Occipital lobe (tissue), 2 donors: ENCODE measurements around the gene SERPINB10. TPM values are rescaled to one million over a fixed set of nuclear protein-coding genes. Genes with fewer than 3 reads are reported as not detected.

ENCODE experiments used
- DNase-seq: peaks from one replicate; lab custom pipeline; 2025; lab: John Stamatoyannopoulos, UW
- total RNA-seq: library from RNA; depleted of rRNA; stranded (reverse); fragments of >200 nt; gene quantifications from one replicate; pipeline ENCODE4 v1.2.3, GENCODE V29; 2014

SERPINB10 gene
- total RNA-seq, 1 donor from 2014 or later = not detected

DNA sequence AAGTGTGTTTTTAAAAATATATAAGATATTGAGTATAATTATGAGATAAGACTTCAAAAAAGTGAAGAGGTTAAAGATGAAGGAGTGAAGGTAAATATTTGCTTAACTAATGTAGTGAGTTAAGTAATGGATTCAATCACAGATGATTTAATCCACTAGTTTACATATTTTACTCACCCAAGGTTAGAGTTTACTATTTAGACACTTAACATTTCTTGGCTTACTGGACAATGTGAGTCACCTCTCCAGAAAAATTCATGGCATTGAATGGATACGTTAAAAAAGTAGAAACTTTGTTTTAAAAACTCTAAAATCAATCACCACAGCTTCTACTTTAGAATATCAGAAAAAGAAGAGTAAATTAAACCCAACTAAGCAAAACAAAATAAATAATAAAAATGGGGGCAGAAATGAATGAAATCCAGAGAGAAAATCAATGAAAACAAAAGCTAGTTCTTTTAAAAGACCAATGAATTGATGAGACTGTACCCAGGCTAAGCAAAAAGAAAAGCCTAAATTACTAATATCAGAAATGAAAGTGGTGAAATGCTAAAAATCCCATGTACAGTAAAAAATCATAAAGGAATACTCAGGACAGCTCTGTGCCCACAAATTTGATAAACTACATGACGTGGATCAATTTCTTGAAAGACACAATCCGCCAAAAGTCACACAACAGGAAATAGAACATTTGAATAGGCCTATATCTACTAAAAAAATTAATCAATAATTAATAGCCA lies 39.5 kb downstream of the SERPINB10 start:
- DNase-seq = no peak

DNA sequence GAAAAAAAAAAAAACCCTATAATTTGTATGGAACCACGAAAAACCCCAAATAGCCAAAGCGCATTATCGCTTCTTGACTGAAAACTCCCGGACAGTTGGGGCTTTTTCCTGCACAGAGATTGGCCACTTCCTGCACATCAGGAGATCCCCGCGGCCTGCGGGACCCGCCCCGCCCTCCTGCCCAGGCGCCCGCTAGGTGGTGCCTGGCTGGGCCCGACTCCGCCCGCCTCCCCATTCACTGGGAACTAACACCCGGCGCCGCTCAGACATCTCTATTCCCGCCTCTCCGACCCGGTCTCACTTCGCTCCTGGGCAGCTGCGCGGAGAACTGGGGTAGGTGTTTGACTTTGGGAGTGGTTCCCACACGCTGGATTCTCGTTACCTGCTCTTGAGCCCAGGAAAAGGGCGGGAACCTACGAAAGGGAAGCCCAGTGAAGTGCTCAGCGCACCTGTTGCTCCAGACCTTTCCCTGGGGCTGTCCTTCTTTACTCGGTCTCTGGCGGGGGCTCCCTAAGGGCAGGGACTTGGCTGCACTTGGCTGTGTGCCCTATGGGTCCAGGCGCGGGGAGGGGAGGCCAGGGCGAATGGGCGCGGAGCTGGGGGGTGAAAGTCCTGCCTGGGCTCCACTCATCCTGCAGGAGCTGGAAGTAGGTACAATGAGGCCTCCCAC lies 41.4 kb downstream of the SERPINB10 start, which contains the start of gene HMSD:
Gene HMSD, plus strand, starts transcription at position 234 of the 670 bp plus-strand sequence. CDS start 4,155 bp downstream, outside the sequence.
- no peak for DNase-seq

DNA sequence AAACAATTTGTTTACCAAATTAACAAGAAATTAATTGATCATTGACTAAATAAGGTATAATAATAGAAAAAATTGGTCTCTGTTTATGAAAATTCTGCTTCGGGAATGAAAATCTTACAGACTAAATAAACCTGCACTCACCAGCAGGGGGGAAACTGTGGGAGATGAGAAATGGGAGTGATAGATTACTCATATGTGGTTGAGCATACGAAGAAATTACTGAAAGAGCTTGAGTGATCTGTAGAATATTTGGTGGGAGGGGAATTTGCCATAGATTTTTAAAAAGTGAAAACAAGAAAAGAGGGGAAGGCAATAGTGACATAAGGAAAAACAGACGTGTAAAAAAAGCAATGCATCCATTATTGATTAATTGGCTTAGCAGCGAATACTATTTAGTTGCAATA lies 43.5 kb downstream of the SERPINB10 start:
- DNase-seq = no peak

DNA sequence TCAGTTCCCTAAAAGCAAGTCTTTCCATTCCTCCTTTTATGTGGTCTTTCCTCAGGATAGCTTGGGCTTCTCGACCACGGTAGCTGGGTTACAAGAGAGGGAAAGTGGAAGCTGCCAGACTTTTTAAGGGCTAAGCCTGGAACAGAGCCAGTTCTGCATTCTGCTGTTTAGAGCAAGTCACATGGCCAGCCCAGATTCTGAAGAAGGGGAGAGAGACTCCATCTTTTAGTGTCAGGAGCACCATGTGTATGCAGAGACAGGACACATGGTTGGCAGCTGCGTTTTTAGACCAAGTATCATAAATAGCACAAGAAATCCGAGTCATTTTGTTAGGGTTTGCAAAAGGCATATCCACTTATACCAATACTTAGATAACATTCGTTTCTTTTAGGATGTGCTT lies 46.1 kb downstream of the SERPINB10 start:
- DNase-seq = no peak

DNA sequence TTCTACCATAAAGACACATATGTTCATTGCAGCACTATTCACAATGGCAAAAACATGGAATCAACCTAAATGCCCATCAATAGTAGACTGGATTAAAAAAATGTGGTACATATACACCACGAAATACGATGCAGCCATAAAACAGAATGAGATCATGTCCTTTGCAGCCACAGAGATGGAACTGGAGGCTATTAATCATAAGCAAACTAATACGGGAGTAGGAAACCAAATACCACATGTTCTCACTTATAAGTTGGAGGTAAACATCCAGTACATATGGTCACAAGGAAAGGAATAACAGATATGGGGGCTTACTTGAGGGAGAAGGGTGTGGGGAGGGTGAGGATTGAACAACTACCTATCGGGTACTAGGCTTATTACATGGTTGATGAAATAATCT lies 49.0 kb downstream of the SERPINB10 start:
- no peak for DNase-seq

DNA sequence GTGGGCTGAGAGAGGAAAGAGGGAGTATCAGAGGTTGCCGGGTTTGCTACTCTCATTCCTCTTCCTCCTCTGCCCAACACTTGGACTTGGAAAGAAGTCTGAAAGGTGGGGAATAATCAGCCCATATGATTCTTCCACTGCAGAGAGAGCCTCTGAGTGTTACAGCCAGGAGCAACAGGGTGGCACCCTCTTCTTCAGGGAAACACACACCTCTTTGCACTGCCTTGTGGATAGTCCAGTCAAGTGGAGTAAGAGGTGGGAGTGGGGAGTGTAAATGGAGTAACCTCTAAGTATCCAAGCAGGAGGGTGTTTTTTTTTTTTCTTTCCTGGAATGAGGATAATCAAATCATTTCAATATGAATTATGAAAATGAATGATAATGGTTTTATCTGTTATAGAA lies 53.1 kb downstream of the SERPINB10 start:
- no peak for DNase-seq

DNA sequence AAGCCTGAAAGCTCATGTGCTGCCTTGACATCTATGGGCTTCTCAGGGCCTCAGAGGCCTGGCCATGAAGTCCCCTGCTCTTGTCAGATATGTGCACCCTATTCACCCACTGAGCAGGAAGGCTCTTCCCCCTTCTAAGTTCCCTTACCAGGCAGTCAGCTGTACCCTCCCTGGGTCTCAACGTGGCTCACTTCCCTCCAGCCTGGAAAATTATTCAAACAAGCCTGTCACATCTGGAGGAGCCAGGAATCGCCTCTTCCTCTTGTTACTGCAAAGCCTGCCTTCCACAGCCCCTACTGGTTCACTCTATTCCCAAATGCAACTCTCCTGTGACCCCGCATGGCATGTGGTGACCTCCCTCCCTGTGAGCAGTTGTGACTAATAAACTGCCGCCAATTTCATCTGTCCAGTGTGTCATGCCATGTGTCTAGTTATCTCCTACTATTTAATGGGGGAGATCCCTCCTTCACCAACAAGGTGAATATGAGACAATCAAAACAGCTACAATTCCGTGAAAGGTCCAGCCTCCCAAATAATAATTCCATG lies 53.8 kb downstream of the SERPINB10 start:
- no peak for DNase-seq

DNA sequence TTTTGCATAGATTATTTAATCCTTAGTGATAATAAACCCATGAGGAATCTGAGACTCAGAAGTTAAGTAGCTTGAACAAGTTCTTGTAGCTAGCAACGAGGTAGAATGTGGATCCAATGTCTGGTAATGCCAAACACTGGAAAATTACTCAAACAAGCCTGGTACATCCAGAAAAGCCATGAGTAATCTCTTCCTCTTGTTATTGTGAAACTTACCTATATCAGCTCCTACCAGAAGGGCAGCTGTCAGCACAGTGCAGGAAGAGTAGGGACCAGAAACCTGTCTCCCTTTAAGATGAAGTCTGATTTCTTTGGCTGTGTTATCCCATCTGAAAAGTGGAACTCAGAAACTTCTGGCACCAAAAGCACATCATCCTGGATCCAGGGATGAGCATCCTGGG lies 54.4 kb downstream of the SERPINB10 start:
- DNase-seq = no peak

DNA sequence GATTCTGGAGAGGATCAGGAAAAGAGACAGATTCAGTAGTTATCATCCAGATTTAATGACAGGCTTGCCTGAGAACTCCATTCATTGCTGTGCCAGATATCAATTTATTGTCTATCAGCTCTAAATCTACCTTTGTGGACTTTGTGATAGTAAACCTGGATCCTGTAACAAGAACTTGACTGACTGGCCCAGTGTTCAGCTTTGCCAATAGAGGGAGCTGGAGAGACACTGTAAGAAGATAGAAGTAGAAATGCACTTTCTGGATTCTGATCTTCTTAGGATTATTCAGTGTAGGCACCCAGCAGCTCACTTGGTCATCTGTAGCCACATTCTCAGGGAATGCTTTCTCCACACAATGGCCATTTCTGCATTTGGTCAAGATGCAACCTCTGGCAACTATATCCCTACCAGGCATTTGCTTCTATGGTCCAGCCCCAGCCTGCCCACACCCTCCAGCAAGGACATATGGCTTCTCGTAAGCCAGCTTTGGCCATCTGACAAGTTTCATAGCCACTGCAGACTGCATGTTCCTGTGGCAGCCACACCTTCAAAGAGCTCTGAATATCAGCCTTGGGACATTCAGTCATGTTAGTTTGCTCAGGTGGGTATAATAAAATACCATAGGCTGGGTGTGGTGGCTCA lies 56.0 kb downstream of the SERPINB10 start:
- no peak for DNase-seq

DNA sequence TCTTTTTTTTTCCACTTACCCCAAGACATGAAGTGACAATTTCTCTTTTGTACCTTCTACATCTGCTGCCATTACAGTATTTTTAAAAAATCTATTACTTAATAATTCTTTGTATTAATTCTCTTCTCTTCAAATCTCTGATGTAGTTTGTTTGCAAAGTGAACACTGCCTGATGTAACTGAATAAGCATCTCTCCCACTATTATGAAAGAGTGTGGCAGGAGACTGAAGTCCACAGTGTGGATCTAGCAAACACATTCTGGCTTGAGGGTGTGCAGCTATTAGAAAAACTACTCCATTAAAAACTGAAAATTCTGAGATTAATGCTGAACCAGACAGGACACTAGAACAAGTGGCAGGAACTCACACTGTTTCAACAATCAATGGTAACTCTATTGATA lies 57.1 kb downstream of the SERPINB10 start:
- no peak for DNase-seq

DNA sequence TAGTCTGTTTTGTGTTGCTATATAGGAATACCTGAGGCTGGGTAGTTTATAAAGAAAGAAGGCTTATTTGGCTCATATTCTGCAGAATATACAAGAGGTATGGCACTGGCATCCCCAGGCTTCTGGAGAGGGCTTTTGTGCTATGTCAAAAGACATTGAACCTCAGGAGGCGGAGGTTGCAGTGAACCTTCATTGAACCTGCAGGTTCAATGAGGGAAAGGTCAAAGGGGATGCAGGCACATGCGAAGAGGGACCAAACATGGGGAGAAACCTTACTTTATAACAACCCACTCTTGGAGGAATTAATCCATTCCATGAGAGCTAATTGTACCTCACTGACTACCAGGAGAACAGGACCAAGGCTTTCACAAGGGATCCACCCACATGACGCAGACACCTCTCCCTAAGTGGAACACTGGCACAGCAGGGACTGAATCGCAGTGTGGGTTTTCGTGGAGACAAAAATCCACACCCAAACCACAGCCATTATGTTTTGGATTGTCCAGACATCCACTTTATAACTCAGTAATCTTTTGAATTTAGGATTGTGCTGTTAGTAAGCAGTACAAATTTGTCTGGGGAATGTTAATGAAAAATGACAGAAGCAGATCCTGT lies 58.1 kb downstream of the SERPINB10 start:
- no peak for DNase-seq

DNA sequence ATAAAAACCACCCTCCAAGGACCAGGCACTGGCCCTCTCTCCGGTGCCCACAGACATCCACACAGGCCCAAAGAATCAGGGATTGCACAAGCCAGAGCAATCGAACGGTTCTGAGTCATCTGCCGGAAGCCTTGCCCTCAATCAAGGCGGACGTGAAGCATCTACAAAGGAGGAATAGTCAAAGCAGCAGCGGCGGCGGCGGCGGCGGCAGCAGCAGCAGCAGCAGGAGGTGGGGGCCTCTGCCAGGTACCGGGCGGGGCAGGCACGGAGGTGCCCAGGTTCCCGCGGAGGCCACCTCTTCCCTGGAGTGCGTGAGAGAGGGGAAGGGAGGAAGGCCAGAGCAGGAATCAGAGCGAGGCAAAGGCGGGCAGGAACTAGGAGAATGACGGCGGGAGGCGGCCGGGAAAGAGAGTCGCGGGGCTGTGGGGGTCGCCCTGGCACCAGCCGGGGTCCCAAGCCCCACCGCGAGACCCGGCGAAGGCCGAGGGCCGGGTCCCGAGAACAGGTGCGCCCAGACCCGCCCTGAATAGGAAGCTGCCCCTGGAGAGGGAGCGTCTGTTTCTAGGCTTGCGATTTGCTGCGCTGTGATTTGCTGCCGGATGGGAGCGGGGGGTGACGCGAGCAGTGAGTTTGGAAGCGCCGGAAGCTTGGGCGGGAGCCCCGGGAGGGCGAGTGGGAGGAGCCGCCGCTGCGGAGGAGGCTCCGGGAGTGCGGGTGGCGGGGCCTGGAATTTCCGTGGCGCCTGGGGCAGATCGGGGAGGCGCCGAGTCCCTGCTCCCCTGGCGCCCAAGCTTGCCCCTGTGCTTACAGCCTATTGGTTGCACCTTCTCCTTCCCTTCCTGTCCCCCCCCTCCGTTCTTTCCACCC lies 62.4 kb downstream of the SERPINB10 start, which contains the start of gene SERPINB8:
Gene SERPINB8, plus strand, starts transcription at position 140 of the 867 bp plus-strand sequence. CDS start 8,228 bp downstream, outside the sequence.
- DNase-seq = peak; percentile 92

DNA sequence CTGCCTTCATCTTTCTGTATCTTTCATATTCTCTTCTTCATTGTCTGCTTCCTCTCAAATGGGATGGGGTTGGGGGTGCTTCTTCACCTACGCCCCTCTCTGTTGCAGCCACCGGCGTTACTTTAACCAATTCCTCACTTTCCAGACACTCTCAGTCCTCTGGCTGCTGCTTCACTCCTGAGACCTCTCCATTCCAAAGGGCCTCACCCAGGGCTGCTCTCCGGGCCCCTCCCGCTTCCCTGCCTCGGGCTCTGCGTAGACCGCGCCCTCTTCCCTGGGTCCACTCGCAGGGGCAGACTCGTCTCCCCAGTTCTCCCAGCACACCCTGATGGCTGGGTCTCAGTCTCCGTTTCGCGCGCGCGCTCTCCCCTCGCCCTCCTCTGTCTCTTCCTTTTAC lies 63.0 kb downstream of the SERPINB10 start:
- no peak for DNase-seq

DNA sequence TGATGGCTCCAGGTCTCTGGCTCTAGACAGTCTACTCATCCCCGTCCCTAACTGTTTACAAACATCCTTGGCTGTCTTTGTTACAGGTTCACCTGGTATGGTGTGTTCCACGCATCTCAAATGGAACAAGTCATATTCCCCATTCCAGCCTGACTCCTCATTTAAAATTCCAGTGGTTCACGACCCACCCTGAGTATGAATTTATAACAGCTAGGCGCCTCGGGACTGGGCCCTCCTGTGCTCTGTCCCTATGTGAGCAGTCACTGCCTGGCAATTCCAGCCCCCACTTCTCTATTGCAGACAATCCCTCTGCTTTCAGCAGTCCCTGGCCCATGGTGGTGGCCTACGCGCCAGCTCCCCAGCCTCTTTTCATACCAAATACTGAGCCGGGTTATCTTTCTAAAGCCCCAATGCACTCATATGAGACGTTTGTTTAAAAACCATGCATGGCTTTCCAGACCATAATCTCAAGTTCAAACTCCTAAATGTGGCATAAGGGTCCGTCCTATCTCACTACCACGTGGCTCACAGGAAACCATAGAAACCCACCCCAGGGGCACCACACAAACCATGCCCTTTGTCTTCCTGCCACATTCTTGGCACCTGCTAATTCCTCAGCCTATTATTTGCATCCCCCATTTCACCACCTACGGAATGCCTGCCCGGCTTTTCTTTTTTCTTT lies 63.7 kb downstream of the SERPINB10 start:
- no peak for DNase-seq

DNA sequence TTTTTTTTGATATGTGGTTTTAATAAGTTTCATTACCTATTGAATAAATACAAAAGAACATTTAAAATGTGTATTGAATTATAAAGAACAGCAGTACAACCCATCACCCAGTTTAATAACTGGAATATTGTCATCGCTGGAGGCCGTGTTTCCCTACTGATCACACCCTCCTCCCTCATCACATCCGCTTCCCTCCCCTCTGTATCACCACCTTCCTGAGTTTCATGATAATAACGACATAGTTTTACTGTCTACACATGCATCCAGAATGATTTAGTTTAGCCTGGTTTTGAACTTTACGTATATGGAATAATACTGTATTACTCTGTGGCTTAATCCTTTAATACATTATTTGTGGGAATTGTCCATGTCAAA lies 64.2 kb downstream of the SERPINB10 start:
- no peak for DNase-seq

DNA sequence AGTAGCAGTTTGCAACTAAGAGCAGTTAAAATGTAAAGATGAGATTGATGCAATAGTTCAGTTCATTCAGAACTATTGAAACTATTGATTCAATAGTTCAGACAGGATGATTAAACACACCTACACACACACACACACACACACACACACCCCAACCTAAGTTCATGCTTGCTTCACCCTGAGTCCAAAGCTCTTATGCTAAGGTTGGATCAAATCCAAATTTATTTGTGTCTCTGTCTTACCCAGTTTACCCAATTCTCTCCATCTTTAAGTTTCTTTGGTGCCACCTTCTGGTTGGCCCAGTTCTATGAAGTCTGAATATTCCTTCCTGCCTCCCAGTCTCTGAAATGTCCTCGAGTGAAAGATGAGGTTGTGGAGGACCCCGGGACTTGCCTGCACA lies 67.2 kb downstream of the SERPINB10 start:
- DNase-seq = no peak

DNA sequence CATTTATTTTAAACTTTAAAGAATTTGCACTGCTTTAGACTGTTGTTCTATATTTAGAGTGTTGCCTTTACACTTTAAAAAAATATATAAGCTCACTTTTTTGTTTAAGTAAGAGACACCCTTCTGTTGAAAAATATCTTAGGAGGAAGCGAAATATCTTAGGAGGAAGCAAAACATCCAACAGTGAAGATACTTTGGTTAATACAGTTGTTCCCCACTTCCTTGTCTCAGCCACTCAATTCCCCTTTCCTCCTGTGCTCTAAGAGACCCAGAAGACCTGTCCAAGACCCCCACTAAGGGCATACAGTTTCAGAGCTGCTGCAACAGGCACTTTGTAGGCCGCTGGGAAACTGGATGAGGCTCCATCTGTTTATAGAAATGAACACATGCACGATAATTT lies 67.9 kb downstream of the SERPINB10 start:
- DNase-seq = no peak

DNA sequence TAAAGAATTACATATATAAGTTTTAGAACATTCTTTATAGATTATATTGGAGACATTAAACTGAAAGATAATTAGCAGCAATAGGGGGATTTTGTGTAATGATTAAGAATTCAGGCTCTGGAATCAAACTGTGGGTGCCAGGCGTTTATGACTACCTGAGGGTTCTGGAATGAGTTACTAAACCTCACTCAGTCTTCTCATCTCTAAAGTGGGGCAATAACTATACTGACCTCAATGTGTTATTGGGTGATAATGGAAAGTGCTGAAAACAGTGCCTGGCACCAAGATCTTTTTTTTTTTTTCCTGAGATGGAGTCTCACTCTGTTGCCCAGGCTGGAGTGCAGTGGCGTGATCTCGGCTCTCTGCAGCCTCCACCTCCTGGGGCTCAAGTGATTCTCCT lies 69.3 kb downstream of the SERPINB10 start:
- DNase-seq = no peak

DNA sequence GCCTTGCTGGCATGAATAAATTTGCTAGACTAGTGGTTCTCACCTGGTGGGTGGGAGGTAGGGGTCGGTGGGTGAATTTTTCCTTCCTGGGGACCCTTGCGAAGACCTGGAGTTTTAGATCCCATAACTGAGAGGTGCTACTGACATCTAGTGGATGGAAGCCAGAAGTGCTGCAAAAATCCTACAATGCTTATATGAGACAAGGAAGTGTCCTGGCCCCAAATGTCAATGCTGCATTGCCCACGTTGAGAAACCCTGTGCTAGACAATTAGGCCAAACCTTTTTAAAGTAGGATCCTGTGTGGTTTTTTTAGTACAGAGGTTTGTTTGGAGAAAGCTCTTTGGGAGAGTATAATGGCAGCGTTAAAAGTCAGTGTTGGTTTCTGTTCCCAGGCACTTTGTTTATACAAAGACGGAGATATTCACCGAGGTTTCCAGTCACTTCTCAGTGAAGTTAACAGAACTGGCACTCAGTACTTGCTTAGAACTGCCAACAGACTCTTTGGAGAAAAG lies 71.7 kb downstream of the SERPINB10 start:
- no peak for DNase-seq

DNA sequence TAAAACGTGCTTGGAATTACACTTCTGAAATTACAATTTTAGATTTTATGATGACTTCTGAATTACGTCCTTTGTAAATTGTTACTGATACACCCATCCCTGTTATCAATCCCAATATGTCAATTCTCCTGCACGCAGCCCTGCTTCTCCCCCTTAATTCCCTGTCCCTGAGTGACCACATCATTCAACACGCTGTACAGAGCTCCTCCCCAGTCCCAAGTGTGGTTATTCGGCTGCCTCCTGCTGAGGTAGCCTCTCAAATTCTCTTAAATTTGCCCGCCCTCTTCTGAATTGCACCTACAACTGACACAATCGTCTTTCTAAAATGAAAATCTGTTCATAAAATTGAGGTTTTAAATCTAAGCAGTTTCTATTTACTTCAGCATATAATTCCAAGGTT lies 72.3 kb downstream of the SERPINB10 start:
- no peak for DNase-seq
